22Rv1 (cell line): ENCODE results near the gene SLC19A3.
"Not testable (repeated sequence)": the region's sequence is repeated elsewhere in the genome, so short reads cannot be mapped to it uniquely, and the experiment has no call there.

Experiments used
- ZFX ChIP-seq: fragments of 450-650 bp; IDR thresholded peaks from 2 replicates; pipeline ENCODE4 v1.6.1; 2017; ENCODE audit warnings: antibody characterized with exemption, borderline replicate concordance
- TF ChIP-seq, protein P1 (sequence below): fragments of 450-650 bp; IDR thresholded peaks from 2 replicates; pipeline ENCODE4 v1.5.1; 2017; ENCODE audit warnings: mild to moderate bottlenecking

DNA sequence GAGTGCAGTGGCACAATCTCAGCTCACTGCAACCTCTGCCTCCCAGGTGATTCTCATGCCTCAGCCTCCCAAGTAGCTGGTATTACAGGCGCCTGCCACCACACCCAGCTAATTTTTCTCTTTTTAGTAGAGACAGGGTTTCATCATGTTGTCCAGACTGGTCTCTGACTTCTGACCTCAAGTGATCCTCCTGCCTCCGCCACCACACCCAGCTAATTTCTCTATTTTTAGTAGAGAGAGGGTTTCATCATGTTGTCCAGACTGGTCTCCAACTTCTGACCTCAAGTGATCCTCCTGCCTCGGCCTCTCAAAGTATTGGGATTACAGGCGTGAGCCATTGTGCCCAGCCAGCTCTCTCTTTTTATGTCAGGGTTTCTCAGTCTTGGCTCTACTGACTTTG, 38.4 kb upstream of the SLC19A3 start:
- TF ChIP-seq, protein P1, sequence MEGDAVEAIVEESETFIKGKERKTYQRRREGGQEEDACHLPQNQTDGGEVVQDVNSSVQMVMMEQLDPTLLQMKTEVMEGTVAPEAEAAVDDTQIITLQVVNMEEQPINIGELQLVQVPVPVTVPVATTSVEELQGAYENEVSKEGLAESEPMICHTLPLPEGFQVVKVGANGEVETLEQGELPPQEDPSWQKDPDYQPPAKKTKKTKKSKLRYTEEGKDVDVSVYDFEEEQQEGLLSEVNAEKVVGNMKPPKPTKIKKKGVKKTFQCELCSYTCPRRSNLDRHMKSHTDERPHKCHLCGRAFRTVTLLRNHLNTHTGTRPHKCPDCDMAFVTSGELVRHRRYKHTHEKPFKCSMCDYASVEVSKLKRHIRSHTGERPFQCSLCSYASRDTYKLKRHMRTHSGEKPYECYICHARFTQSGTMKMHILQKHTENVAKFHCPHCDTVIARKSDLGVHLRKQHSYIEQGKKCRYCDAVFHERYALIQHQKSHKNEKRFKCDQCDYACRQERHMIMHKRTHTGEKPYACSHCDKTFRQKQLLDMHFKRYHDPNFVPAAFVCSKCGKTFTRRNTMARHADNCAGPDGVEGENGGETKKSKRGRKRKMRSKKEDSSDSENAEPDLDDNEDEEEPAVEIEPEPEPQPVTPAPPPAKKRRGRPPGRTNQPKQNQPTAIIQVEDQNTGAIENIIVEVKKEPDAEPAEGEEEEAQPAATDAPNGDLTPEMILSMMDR, result not testable (repeated sequence)
- TF ChIP-seq ZFX, result not testable (repeated sequence)
